B cell (primary cell): ENCODE data around the gene ARID3B.

Source experiments
- EZH2 ChIP-seq: IDR thresholded peaks from 2 replicates; pipeline ENCODE4 v1.6.1; 2012; ENCODE audit warnings: borderline replicate concordance, low read depth, mild to moderate bottlenecking, moderate library complexity, low read length; ENCODE audit not compliant: insufficient read depth, poor library complexity, severe bottlenecking
- TF ChIP-seq, protein P1 (sequence below): fragments of 200-600 bp; IDR thresholded peaks from one replicate; pipeline ENCODE4 v1.8.0; 2022; ENCODE audit warnings: antibody characterized with exemption, mild to moderate bottlenecking

DNA sequence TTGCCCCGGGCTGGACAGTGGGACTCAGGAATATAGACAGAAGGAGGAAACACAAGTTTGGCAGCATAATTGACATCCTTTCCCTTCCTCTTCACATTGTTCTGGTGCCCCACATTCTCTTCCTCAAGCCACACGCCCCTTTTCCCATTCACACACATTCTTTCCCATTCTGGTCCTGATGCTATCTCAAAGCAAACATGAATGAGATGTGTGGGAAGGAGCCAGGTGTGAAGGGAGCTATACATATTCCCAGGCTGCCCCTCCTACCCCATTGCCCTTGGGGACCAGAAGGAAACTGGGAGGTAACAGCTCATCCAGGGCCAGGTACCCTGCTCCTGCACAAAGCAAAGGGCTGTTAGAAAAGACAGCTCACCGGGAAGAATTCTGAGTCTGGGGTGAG is 51.2 kb downstream of the ARID3B start:
- TF ChIP-seq, protein P1, sequence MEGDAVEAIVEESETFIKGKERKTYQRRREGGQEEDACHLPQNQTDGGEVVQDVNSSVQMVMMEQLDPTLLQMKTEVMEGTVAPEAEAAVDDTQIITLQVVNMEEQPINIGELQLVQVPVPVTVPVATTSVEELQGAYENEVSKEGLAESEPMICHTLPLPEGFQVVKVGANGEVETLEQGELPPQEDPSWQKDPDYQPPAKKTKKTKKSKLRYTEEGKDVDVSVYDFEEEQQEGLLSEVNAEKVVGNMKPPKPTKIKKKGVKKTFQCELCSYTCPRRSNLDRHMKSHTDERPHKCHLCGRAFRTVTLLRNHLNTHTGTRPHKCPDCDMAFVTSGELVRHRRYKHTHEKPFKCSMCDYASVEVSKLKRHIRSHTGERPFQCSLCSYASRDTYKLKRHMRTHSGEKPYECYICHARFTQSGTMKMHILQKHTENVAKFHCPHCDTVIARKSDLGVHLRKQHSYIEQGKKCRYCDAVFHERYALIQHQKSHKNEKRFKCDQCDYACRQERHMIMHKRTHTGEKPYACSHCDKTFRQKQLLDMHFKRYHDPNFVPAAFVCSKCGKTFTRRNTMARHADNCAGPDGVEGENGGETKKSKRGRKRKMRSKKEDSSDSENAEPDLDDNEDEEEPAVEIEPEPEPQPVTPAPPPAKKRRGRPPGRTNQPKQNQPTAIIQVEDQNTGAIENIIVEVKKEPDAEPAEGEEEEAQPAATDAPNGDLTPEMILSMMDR = no peak
- no peak for TF ChIP-seq EZH2
